VCaP (cell line): ENCODE results near the gene EEF1A2.

Experiments
- H3K27ac ChIP-seq: fragments of 450-650 bp; 2 replicates; pipeline ENCODE4 v1.5.1; 2017
- CTCF ChIP-seq: fragments of 450-650 bp; conservative IDR thresholded peaks from 2 replicates; pipeline ENCODE4 v1.5.1; 2017; ENCODE audit warnings: mild to moderate bottlenecking, moderate library complexity

Gene EEF1A2

GRCh38 chr20:63484236-63484635, 14.6 kb downstream of the EEF1A2 start:
- H3K27ac ChIP-seq, result peak overlapping the region; percentile 19
- no peak for TF ChIP-seq CTCF

GRCh38 chr20:63483834-63484233, 15.0 kb downstream of the EEF1A2 start:
- H3K27ac ChIP-seq, result no peak overlapping the region
- TF ChIP-seq CTCF, result 0 out of 2 replicates have a peak, but pooled peaks have one; percentile 13

- TF ChIP-seq CTCF, result no peak
- H3K27ac ChIP-seq, result peak overlapping the region; percentile 47
Measured at GRCh38 chr20:63482021-63482587, 16.8 kb downstream of the EEF1A2 start.

GRCh38 chr20:63481503-63481902, 17.4 kb downstream of the EEF1A2 start:
- H3K27ac ChIP-seq, result 0 out of 2 replicates have a peak overlapping the region, but pooled peaks have one; percentile 48
- TF ChIP-seq CTCF, result no peak

GRCh38 chr20:63479695-63480419, 19.0 kb downstream of the EEF1A2 start:
- H3K27ac ChIP-seq, result peak overlapping the region; percentile 69

GRCh38 chr20:63478346-63479302, 20.3 kb downstream of the EEF1A2 start:
- peak overlapping the region; percentile 69 for H3K27ac ChIP-seq
- TF ChIP-seq CTCF, result no peak

GRCh38 chr20:63477944-63478343, 20.9 kb downstream of the EEF1A2 start:
- no peak overlapping the region for H3K27ac ChIP-seq
- TF ChIP-seq CTCF, result no peak
